HG03135 (cell line): ENCODE measurements around the gene CRTC3.

ENCODE experiments used
- ATAC-seq: cut with Tn5 transposase; IDR thresholded peaks from one replicate; pipeline ENCODE4 v1.9.1; 2021; ENCODE audit warnings: mild to moderate bottlenecking, moderate library complexity; ENCODE audit not compliant: unreplicated experiment

CRTC3 gene

GRCh38 chr15:90520365-90520764 is 9.4 kb upstream of the CRTC3 start:
- ATAC-seq, result no peak

DNA sequence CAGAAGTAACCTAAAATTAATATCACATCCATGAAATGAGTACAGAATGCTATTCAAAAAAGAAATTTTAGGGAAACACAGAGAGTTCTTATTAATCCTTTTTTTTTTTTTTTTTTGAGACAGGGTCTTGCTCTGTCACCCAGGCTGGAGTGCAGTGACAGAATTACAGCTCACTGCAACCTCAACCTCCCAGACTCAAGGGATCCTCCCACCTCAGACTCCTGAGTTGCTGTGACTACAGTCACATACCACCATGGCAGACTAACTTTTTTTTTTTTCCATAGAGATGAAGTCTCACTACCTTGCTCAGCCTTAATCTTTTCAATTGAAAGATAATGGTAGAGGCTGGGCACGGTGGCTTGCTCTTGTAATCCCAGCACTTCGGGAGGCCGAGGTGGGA is 6.3 kb upstream of the CRTC3 start:
- ATAC-seq, result no peak

DNA sequence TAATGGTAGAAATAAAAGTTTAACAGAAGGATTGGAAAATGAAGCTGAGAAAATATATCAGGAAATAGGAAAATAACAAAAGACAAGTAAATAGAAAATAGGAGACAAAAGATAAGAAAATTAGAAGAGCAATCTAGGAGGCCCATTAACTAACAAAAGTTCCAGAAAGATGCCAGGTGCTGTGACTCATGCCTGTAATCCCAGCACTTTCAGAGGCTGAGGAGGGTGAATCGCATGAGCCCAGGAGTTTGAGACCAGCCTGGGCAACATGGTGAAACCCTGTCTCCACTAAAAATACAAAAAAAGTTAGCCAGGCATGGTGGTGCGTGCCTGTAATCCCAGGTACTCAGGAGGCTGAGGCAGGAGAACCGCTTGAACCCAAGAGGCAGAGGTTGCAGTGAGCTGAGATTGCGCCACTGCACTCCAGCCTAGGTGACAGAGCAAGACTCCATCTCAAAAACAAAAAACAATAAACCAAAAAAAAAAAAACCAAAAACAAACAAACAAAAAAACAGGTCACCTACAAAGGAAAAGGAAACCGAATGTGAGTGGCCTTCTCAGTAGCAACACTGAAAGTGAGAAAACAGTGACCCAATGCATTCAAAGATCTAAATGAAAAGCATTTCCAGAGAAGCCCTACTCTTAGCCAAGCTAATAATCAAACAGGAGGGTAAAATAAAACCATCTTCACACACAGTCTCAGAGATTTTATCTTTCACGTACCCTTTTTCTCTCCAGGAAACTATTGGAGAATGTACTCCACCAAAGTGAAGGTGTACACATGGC is 5.5 kb upstream of the CRTC3 start:
- peak; percentile 68 for ATAC-seq

GRCh38 chr15:90529011-90529370 is 732 bp upstream of the CRTC3 start:
- no peak for ATAC-seq

DNA sequence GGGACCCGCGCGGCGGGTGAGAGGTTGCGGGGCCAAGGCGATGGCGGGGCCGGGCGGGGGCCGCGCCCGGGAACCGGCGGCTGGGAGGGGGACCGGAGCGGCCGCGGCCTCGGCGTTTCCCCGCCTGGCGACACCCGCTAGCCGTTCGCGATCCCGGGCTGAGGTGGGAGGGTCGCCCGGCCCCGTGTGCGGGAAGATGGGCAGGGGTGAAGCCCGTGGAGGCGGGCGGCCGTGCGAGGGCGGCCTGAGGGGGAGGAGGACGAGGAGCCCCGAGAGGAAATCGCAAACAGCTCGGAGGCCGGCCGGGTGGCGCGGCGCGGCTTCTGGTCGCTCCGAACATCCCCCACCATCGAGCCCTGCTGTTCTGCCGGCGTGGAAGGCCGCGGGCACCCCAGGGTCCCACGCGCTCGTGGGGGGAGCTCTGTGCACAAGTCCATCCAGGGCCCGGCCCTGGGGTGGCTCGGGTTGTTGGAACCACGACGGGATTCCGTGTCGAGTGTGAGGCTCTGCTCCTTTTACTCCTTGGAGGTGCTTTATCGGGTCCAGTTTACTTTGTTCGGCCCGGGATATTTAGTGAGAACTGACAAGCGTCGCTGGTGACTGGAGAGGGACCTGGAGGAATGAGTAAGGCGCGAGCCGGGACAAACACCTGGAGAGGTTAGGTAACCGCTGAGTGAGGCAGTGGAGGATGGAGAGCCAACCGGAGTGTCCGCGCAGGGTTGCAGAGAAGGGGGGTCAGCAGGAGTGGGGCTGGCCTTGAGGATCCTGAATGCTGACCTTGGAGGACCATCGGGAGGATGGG is 728 bp downstream of the CRTC3 start:
- peak; percentile 52 for ATAC-seq

- no peak for ATAC-seq
Measured at GRCh38 chr15:90531147-90531546, 1.4 kb downstream of the CRTC3 start.

- ATAC-seq, result no peak
Measured at GRCh38 chr15:90535254-90535653, 5.5 kb downstream of the CRTC3 start.

DNA sequence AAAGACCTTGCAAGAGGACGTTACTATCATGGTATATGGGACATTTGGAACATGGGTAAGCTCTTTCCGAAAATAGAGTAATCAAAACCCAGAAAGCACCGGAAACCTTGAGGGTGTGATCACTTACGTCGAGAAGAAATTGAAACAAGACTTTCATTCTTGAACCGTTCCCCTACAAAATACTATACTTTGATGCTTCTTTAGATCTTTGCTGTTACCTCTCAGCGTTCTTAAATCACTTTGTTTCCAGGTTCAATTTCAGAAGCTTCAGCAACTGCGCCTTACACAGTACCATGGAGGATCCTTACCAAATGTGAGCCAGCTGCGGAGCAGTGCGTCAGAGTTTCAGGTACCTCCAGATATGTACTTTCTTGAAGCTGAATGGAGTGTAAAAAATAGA is 10.1 kb downstream of the CRTC3 start:
- ATAC-seq, result no peak

GRCh38 chr15:90540768-90541167 is 11.0 kb downstream of the CRTC3 start:
- no peak for ATAC-seq

- ATAC-seq, result no peak
Measured at GRCh38 chr15:90545095-90545494, 15.4 kb downstream of the CRTC3 start.

DNA sequence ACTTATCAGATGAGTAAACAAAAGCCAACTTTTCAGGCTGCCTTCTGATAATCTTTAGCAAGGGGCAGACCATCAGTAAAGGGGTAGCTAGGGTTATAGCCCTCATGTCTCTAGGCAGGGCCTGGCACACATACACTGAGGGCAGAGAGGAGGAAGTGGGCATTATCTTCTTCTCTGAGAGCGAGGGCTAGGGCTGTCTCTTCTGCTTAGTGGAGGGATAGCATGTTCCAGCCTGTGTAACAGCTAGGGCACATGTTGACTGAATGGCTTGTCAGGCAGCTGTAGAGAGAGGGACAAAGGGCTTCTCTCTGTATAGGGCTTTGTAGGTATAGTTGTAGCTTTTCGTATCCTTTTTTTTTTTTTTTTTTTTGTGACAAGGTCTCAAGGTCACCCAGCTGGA is 17.8 kb downstream of the CRTC3 start:
- no peak for ATAC-seq

GRCh38 chr15:90550919-90551318 is 21.2 kb downstream of the CRTC3 start:
- peak; percentile 61 for ATAC-seq

GRCh38 chr15:90552162-90552928 is 22.6 kb downstream of the CRTC3 start:
- ATAC-seq, result no peak

GRCh38 chr15:90552929-90553211 is 23.1 kb downstream of the CRTC3 start:
- ATAC-seq, result no peak

DNA sequence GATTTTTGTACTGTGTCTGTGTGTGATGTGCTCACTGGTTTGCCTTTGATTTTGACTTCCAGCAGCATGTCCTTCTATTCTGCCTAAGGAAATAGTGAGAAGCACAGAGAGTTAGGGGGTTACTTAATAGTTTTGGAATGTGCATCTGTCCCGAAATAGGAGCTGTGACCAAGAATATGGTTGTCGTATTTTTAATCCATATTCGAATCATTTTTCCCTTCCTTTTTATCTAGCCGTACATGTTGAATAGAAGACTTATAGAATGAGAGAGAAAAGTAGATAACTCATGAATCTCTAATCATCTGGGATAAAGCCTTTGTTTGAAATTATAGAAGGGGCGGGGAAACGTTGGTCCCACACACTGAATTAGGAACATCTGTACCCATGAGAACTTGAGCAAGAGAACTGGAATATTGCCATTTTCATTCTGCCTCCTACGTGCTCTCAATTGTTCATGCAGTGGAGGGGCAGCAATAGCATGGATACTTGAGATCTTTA is 23.6 kb downstream of the CRTC3 start:
- no peak for ATAC-seq

GRCh38 chr15:90557186-90558084 is 27.7 kb downstream of the CRTC3 start:
- no peak for ATAC-seq

DNA sequence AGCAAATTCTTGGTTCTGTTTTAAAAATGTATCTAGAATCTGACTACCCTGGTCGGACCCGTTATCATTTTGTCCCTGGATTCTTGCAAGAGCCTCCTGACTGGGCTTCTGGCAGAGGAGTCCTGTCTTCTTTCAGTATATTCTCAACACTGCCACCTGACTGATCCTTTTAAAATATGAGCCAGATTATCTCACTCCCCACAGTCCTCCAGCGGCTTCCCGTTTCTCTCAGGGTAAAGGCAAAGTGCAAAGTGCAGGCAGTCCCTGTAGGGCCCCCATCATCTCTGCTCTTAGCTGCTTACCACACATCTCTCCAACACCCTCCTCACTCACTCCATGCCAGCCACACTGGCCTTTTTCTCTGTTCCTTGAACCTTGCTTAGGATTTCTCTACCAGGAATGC is 28.4 kb downstream of the CRTC3 start:
- ATAC-seq, result no peak

DNA sequence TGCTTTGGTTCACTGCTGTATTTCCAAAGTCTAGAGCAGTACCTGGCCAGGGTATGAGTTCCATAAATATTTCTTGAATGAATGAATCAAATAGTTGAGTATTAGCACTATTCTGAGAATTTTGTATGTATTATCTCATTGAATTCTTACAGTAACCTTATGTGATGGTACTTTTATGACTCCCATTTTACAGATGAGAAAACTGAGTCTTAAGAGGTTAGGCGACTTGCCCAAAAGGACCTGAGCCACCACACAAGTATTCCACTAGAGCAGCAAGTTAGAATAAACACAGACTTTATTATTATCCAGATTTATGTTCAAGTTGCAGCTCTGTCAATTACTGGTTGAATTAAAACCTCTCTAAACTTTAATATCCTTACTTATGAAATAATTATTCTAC is 29.4 kb downstream of the CRTC3 start:
- ATAC-seq, result no peak

DNA sequence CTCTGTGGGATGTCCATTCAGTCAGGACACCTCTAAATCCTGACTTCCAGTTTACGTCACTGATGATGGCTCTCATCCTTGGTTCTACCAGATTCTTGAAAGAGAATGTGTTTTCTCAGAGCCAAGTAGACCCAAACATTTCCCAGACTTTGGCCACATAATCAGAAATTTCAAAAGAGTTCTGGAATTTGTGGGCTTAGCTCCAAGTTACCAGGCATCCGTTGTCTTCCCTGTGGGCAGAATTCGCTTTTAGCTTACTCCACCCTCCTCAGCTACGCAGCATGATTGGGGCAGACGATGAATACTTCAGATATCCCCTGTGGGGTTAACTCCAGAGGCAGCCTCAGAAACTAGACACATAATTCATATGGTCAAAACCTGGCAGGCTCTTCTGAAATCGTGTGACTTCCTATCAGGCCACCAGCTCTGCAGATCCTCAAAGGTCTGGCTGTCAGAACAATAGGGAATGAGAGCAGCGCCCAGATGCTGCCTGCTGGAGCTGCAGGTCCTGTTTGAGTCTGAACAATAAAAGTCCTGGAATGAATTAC is 30.6 kb downstream of the CRTC3 start:
- no peak for ATAC-seq
